Endodermal cell (in vitro differentiated cells): ENCODE results near the gene ISYNA1. TPM values are rescaled to one million over a fixed set of nuclear protein-coding genes. Genes with fewer than 3 reads are reported as not detected.

Source experiments
- DNase-seq: peaks from one replicate; pipeline ENCODE4 v3.0.0-alpha.2; 2017
- H3K27ac ChIP-seq: 2 replicates; pipeline ENCODE4 v1.5.1; 2013; ENCODE audit warnings: mild to moderate bottlenecking, low read depth, low read length, moderate library complexity
- H3K27me3 ChIP-seq: 2 replicates; pipeline ENCODE4 v1.6.1; 2013; ENCODE audit warnings: mild to moderate bottlenecking, low read length, moderate library complexity; ENCODE audit not compliant: insufficient read depth, control insufficient read depth, poor library complexity, severe bottlenecking
- H3K36me3 ChIP-seq: 2 replicates; pipeline ENCODE4 v1.7.0; 2013; ENCODE audit warnings: mild to moderate bottlenecking, low read length, moderate library complexity; ENCODE audit not compliant: control insufficient read depth, insufficient read depth
- H3K4me1 ChIP-seq: one replicate; pipeline ENCODE4 v1.7.0; 2013; ENCODE audit warnings: low read length; ENCODE audit not compliant: control insufficient read depth, insufficient read depth
- H3K4me3 ChIP-seq: 2 replicates; pipeline ENCODE4 v1.5.1; 2013; ENCODE audit warnings: mild to moderate bottlenecking, low read length, moderate library complexity
- H3K9ac ChIP-seq: 2 replicates; pipeline ENCODE4 v1.6.1; 2013; ENCODE audit warnings: mild to moderate bottlenecking, low read length, moderate library complexity; ENCODE audit not compliant: poor library complexity, severe bottlenecking; ENCODE audit errors: extremely low read depth
- H3K9me3 ChIP-seq: 2 replicates; pipeline ENCODE4 v1.6.1; 2013; ENCODE audit warnings: mild to moderate bottlenecking, low read length, moderate library complexity; ENCODE audit not compliant: control insufficient read depth
- H3K27ac Mint-ChIP-seq: 2 replicates; pipeline ENCODE4 v1.8.0; 2020; ENCODE audit warnings: mixed read lengths
- H3K27me3 Mint-ChIP-seq: 2 replicates; pipeline ENCODE4 v1.8.0; 2021; ENCODE audit warnings: mild to moderate bottlenecking, mixed read lengths; ENCODE audit not compliant: insufficient read depth
- H3K36me3 Mint-ChIP-seq: 2 replicates; pipeline ENCODE4 v1.8.0; 2020; ENCODE audit warnings: low read depth, mixed read lengths
- H3K4me1 Mint-ChIP-seq: 2 replicates; pipeline ENCODE4 v1.8.0; 2020; ENCODE audit warnings: mixed read lengths
- H3K4me3 Mint-ChIP-seq: 2 replicates; pipeline ENCODE4 v1.8.0; 2020; ENCODE audit warnings: mild to moderate bottlenecking, moderate library complexity, mixed read lengths
- H3K9me3 Mint-ChIP-seq: 2 replicates; pipeline ENCODE4 v1.8.0; 2020; ENCODE audit warnings: mild to moderate bottlenecking, mixed read lengths
- CTCF ChIP-seq: fragments of 200-600 bp; sonication (generic); conservative IDR thresholded peaks from 2 replicates; pipeline ENCODE4 v1.5.0; 2021; ENCODE audit warnings: antibody characterized with exemption, mild to moderate bottlenecking
- WGBS, 2 experiments: methylation state at CpG; one replicate each; pipeline versions ENCODE4 v1.1.5 to v1.1.7; 2013; ENCODE audit warnings: missing lambda C conversion rate in 2 of 2, mixed read lengths in 1 of 2; ENCODE audit not compliant: insufficient coverage in 1 of 2, insufficient read length in 1 of 2; 5-methylcytosine and 5-hydroxymethylcytosine counted together
- total RNA-seq, 2 donors: library from RNA; stranded (reverse); fragmentation: NEBNext Ultra II Directional in 1 of 2; extraction: Animal tissue kit (Norgen Biotek cat#: 25700) in 1 of 2; gene quantifications; 2 replicates in 1 of 2; 3 replicates in 1 of 2; pipeline ENCODE4 v1.2.1, GENCODE V29; 2021

Gene ISYNA1
- total RNA-seq, 2 donors from 2014 or later: 156 to 212 TPM

GRCh38 chr19:18433015-18433691 lies 4.8 kb downstream of the ISYNA1 start:
- H3K4me1 Mint-ChIP-seq: peaks cover 2% of the 10 kb centered on the region
- Histone ChIP-seq H3K36me3 (peaks cover 3% of the 10 kb centered on the region), H3K4me3 (peak overlapping the region; percentile 35), H3K9ac (no peak overlapping the region), H3K27me3 (no peaks in the 10 kb centered on the region), H3K27ac (no peak overlapping the region), H3K4me1 (peaks cover 7% of the 10 kb centered on the region), H3K9me3 (no peaks in the 10 kb centered on the region)
- TF ChIP-seq CTCF: no peak
- peaks cover 3% of the 10 kb centered on the region for H3K27me3 Mint-ChIP-seq
- DNase-seq: peak; percentile 81
- peaks cover 6% of the 10 kb centered on the region for H3K36me3 Mint-ChIP-seq
- WGBS, 2 experiments: 25 to 48% methylated on average over 10 to 59 of the region's 59 CpGs
- peak overlapping the region; percentile 58 for H3K4me3 Mint-ChIP-seq
- no peaks in the 10 kb centered on the region for H3K9me3 Mint-ChIP-seq
- H3K27ac Mint-ChIP-seq: no peak overlapping the region

DNA sequence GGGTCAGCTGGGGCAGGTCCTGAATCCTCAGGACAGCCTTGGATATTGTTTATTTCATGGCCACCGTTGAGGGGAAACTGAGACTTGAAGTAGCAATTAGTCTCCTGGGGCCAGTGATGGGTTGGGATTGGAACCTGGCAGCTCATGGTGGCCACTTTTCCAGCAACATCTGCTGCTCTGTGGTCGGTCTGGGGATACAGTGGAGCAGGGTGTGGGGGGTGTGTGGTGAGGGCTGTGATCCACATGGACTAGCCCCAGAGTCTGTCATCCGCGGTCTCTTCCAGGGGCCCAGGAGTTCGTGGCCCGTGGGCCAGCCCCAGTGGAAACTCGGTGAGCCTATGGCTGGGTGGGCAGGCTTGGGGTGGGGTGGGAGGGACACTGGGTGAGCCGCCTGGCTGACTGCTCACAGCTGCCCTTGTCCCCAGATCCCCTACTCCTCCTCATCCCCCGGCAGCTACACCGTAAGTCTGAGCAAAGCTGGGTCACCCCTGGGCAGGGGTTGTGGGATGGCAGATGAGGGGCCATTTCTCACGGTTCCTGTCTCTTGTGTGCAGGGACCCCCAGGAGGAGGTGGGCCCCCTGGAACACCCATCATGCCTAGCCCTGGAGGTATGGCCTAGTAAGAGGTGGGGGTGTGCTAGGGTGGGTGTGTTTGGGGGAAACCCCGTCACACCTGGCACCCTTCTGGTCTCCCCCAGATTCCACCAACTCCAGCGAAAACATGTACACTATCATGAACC lies 5.5 kb downstream of the ISYNA1 start:
- Mint-ChIP-seq H3K9me3 (no peaks in the 10 kb centered on the region), H3K4me3 (peak overlapping the region; percentile 58), H3K27ac (peak overlapping the region; percentile 72), H3K36me3 (peaks cover 6% of the 10 kb centered on the region), H3K4me1 (peaks cover 2% of the 10 kb centered on the region), H3K27me3 (peaks cover 3% of the 10 kb centered on the region)
- DNase-seq: peak; percentile 55
- no peak for TF ChIP-seq CTCF
- Histone ChIP-seq H3K9ac (no peak overlapping the region), H3K9me3 (no peaks in the 10 kb centered on the region), H3K4me1 (peaks cover 7% of the 10 kb centered on the region), H3K27me3 (no peaks in the 10 kb centered on the region), H3K27ac (no peak overlapping the region), H3K4me3 (peak overlapping the region; percentile 35), H3K36me3 (peaks cover 3% of the 10 kb centered on the region)
- 78 to 87% methylated on average over 3 to 13 of the region's 13 CpGs for WGBS, 2 experiments

DNA sequence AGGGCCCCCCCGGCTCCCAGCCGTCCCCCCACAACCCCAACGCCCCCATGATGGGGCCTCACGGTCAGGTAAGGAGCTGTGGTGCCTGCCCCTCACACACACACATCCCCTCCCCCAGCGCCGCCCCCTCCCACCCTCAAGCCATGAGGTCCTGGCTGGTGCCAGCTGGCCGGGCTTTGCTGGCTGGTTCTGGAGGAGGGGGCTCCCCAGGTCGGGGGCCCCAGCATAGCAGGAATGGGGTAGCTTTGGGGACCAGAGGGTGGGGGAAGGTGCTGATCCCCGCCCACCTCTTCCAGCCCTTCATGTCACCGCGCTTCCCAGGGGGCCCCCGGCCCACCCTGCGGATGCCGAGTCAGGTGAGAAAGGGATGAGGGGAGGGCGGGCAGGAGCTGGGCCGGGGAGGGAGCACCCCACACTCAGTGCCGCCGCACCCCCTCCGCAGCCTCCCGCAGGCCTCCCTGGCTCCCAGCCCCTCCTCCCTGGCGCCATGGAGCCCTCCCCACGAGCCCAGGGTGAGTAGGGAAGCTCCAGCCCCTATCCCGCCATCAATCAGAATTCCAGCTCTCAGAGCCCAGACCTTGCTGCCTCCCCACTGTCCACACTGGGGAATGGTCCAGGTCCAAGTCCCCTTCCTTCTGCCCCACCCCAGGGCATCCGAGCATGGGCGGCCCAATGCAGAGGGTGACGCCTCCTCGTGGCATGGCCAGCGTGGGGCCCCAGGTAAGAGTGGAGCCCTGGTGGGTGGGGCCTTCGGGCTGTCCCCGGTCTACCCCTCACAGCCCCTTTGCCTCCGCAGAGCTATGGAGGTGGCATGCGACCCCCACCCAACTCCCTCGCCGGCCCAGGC lies 6.4 kb downstream of the ISYNA1 start:
- WGBS, 2 experiments: 89 to 90% methylated on average over 9 to 28 of the region's 34 CpGs
- Histone ChIP-seq H3K4me3 (no peak overlapping the region), H3K9ac (no peak overlapping the region), H3K27me3 (no peaks in the 10 kb centered on the region), H3K4me1 (peaks cover 7% of the 10 kb centered on the region), H3K9me3 (no peaks in the 10 kb centered on the region), H3K27ac (no peak overlapping the region), H3K36me3 (peaks cover 3% of the 10 kb centered on the region)
- no peak for TF ChIP-seq CTCF
- H3K36me3 Mint-ChIP-seq: peaks cover 6% of the 10 kb centered on the region
- DNase-seq: no peak
- no peaks in the 10 kb centered on the region for H3K9me3 Mint-ChIP-seq
- H3K27ac Mint-ChIP-seq: peak overlapping the region; percentile 72
- H3K4me3 Mint-ChIP-seq: peak overlapping the region; percentile 58
- peaks cover 3% of the 10 kb centered on the region for H3K27me3 Mint-ChIP-seq
- H3K4me1 Mint-ChIP-seq: peaks cover 2% of the 10 kb centered on the region
